ENCODE measurements around the gene PPP1R37.
A peak's percentile ranks its signal among the peaks of the same experiment; 100 is the strongest.

Gene PPP1R37

DNA sequence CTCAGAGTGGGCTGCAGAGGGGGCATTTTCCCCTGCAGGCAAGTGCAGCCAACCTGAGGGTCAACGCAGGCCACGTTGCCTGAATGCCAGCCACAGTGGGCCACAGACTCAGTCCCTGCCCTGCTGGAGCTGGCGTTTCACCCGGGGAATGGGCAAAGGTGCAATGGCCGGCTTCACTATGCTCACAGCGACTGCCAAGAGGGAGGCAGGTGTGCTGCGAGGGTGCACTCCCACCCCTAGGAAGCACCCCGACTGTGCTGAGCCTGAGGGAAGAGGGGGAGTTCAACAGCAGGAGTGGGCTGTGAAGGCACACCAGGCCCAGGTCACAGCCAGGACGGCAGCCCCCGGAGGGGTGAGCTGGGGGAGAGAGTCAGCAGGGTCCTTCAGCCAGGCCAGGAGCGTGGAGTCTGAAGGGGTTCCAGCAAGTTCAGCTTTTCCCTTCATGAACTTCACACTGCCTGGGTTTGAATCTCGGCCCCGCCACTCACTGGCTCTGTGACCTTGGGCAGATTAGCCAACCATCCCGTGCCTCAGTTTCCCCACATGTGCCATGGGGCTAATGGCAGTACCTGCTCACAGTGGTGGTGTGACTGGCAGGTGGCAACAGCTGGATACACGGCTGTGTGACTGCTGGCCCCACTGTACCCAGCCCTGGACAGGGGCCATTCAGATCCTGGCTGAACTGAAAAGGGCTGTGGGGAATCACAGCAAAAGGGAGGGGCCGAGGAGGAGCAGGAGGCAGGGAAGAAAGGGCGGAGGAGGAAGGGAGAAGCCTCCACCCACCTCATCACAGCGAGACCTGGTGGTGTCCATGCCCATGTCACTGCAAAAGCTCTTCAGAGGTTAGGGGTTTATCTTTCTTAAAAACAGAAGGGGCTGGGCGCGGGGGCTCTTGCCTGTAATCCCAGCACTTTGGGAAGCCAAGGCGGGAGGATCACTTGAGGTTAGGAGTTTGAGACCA, 77.4 kb downstream of the PPP1R37 start:
- Histone ChIP-seq H3K9ac (ENCODE audit: low read depth, low read length) (no peak overlapping the region), H3K9me3 (ENCODE audit: control insufficient read depth, insufficient read depth, low read length) (no peaks in the 10 kb centered on the region), H3K4me1 (ENCODE audit: insufficient read depth, low read length) (peaks cover 14% of the 10 kb centered on the region; the same call in 1 of the 2 replicates)

DNA sequence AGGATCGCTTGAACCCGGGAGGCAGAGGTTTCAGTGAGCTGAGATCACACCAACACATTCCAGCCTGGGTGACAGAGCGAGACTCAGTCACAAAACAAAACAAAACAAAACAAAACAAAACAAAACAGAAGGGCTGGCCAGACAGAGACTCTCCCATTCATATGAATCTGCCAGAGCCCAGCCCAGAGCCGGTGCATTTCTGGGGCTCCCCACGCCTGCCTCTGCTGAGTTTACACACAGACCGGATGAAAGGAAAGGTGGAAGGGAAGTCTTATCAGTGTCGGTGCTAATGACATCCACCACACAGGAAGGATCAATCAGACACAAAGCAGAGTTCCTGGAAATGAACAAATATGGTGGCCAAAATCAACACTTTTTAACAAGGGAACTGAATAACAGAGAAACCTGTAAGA, 78.2 kb downstream of the PPP1R37 start:
- Histone ChIP-seq H3K4me1 (ENCODE audit: insufficient read depth, low read length) (peaks cover 14% of the 10 kb centered on the region; the same call in 1 of the 2 replicates), H3K9me3 (ENCODE audit: control insufficient read depth, insufficient read depth, low read length) (no peaks in the 10 kb centered on the region), H3K36me3 (ENCODE audit: insufficient read depth, low read length) (no peaks in the 10 kb centered on the region), H3K9ac (ENCODE audit: low read depth, low read length) (no peak overlapping the region)

More for the DNA sequence above, 77.4 kb downstream of the PPP1R37 start:
- no peaks in the 10 kb centered on the region for H3K36me3 ChIP-seq (ENCODE audit: insufficient read depth, low read length)

- Histone ChIP-seq H3K36me3 (ENCODE audit: insufficient read depth, low read length) (no peaks in the 10 kb centered on the region), H3K4me1 (ENCODE audit: insufficient read depth, low read length) (peaks cover 7% of the 10 kb centered on the region; the same call in 1 of the 2 replicates), H3K9me3 (ENCODE audit: control insufficient read depth, insufficient read depth, low read length) (no peaks in the 10 kb centered on the region), H3K9ac (ENCODE audit: low read depth, low read length) (no peak overlapping the region)
These were observed 79.2 kb downstream of the PPP1R37 start for GRCh38 chr19:45172173-45172572.

- Histone ChIP-seq H3K9ac (ENCODE audit: low read depth, low read length) (no peak overlapping the region), H3K4me1 (ENCODE audit: insufficient read depth, low read length) (peaks cover 6% of the 10 kb centered on the region; the same call in 1 of the 2 replicates), H3K9me3 (ENCODE audit: control insufficient read depth, insufficient read depth, low read length) (no peaks in the 10 kb centered on the region), H3K36me3 (ENCODE audit: insufficient read depth, low read length) (no peaks in the 10 kb centered on the region)
These were observed 79.7 kb downstream of the PPP1R37 start for GRCh38 chr19:45172611-45173208.

DNA sequence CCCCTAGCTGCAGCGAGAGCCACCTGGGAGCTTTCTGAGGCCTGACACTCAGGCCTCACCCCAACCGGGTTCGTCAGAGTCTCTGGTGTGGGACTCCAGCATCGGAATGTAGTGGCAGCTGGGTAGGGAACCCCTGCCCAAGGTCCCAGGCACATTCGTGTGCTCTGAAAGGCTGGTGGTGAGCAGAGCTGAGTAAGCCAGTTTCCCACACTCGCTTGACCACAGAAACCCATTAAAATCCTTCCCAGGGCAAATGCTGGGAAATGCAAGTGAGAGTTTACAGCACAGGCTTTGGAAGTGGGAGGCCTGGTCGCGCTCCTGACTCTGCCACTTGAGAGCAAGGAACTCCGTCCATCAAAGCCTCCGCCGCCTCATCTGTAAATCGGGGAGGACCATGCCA, 80.8 kb downstream of the PPP1R37 start:
- H3K4me1 ChIP-seq (ENCODE audit: insufficient read depth, low read length), result peaks cover 6% of the 10 kb centered on the region; the same call in 1 of the 2 replicates
- no peaks in the 10 kb centered on the region for H3K36me3 ChIP-seq (ENCODE audit: insufficient read depth, low read length)
- H3K9ac ChIP-seq (ENCODE audit: low read depth, low read length), result no peak overlapping the region
- no peaks in the 10 kb centered on the region for H3K9me3 ChIP-seq (ENCODE audit: control insufficient read depth, insufficient read depth, low read length)

DNA sequence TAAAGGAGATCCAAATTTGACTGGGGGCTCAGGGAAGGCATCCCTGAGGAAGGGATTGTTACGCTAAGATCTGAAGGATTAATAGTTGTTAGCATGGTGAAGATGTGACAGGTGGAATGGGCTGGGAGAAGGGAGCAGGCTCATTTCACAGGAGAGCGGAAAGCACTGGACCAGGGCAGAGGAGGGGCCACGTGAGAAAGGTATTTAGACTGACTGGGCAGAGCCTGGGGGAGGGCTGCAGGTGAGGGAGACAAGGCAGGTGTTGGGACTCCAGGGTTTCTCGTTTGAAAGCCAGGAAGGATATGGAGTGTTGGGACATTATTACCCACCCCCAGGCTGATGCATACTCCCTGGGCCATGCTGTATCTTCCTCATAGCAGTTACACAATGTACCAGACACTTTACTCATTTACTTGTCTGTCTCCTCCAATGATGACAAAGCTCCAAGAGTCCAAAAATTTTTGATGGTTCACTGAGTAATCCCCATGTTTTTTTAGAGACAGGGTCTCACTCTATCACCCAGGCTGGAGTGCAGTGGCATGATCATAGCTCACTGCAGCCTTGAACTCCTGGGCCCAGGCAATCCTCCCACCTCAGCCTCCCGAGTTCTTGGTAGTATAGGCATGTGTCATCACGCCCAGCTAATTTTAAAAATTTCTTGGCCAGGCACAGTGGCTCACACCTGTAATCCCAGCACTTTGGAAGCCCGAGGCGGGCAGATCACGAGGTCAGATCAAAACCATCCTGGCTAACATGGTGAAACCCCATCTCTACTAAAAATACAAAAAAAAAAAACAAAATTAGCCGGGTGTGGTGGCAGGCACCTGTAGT, 82.8 kb downstream of the PPP1R37 start:
- Histone ChIP-seq H3K9ac (ENCODE audit: low read depth, low read length) (no peak overlapping the region), H3K36me3 (ENCODE audit: insufficient read depth, low read length) (no peaks in the 10 kb centered on the region), H3K9me3 (ENCODE audit: control insufficient read depth, insufficient read depth, low read length) (no peaks in the 10 kb centered on the region), H3K4me1 (ENCODE audit: insufficient read depth, low read length) (peaks cover 6% of the 10 kb centered on the region; the same call in 1 of the 2 replicates)

DNA sequence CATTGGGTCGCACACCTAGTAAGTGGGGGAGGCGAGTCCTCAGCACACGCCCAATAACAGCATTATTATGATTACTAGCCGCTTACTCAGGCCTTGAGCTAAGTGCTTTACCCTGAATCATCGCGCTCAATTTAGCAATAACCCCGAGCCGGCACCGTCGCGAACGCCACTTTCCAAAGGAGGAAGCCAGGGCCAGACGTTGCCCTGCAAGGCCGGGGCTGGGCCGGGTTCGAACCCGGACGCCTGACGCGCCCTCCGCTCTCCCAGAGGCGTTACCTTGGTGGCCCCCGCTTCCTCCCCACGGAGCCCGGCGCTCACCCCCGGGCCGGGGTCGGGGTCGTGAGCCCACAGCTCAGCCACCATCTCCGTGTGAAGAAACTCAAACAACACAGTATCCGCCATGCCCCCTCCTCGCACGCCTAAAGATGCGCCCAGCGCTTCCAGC, 84.9 kb downstream of the PPP1R37 start, which contains the start of gene TRAPPC6A:
TSS of gene TRAPPC6A (minus strand) at position 421 of the 445 bp plus-strand sequence. CDS start at position 402, 19 bp downstream.
- no peaks in the 10 kb centered on the region; the same call in 1 of the 2 replicates for H3K36me3 ChIP-seq (ENCODE audit: insufficient read depth, low read length)
- peak within 1 kb of the TSS; percentile 93 for H3K9ac ChIP-seq (ENCODE audit: low read depth, low read length)
- no peaks in the 10 kb centered on the region for H3K9me3 ChIP-seq (ENCODE audit: control insufficient read depth, insufficient read depth, low read length)
- no peaks in the 10 kb centered on the region; the same call in 1 of the 2 replicates for H3K4me1 ChIP-seq (ENCODE audit: insufficient read depth, low read length)

- Histone ChIP-seq H3K36me3 (ENCODE audit: insufficient read depth, low read length) (no peaks in the 10 kb centered on the region; the same call in 1 of the 2 replicates), H3K9ac (ENCODE audit: low read depth, low read length) (peak within 1 kb of the TSS; percentile 93), H3K9me3 (ENCODE audit: control insufficient read depth, insufficient read depth, low read length) (no peaks in the 10 kb centered on the region), H3K4me1 (ENCODE audit: insufficient read depth, low read length) (no peaks in the 10 kb centered on the region; the same call in 1 of the 2 replicates)
These were observed 85.5 kb downstream of the PPP1R37 start, which contains the start of gene BLOC1S3 for GRCh38 chr19:45178262-45179071. BLOC1S3 (plus strand) TSS chr19:45178784; CDS start chr19:45179297, 513 bp downstream.

GRCh38 chr19:45179072-45179891, 86.3 kb downstream of the PPP1R37 start:
- no peaks in the 10 kb centered on the region; the same call in 1 of the 2 replicates for H3K36me3 ChIP-seq (ENCODE audit: insufficient read depth, low read length)
- no peaks in the 10 kb centered on the region; the same call in 1 of the 2 replicates for H3K4me1 ChIP-seq (ENCODE audit: insufficient read depth, low read length)
- no peaks in the 10 kb centered on the region for H3K9me3 ChIP-seq (ENCODE audit: control insufficient read depth, insufficient read depth, low read length)
- H3K9ac ChIP-seq (ENCODE audit: low read depth, low read length), result peak overlapping the region; percentile 78

DNA sequence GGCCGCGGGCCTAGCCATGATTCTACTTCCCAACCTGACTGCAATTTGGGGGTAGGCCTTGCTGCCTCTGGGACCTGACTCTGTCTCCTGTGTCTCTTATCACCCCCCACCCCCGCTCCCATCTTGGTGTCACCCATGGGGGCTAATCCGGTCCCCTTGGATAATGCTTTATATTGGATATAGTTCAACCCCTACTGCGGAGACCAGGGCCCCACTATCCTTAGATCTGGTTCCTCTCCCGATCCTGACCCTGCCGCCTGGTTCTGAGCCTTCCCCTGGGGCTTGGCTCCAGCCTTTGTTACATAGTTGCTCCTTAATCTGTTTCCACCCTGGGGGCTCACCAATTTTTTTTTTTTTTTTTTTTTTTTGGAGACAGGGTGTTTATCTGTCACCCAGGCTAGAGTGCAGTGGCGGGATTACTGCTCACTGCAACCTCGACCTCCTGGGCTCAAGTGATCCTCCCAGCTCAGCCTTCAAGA, 87.0 kb downstream of the PPP1R37 start:
- Histone ChIP-seq H3K36me3 (ENCODE audit: insufficient read depth, low read length) (no peaks in the 10 kb centered on the region; the same call in 1 of the 2 replicates), H3K9ac (ENCODE audit: low read depth, low read length) (peak overlapping the region; percentile 78; the same call in 1 of the 2 replicates), H3K4me1 (ENCODE audit: insufficient read depth, low read length) (no peaks in the 10 kb centered on the region; the same call in 1 of the 2 replicates), H3K9me3 (ENCODE audit: control insufficient read depth, insufficient read depth, low read length) (no peaks in the 10 kb centered on the region)

DNA sequence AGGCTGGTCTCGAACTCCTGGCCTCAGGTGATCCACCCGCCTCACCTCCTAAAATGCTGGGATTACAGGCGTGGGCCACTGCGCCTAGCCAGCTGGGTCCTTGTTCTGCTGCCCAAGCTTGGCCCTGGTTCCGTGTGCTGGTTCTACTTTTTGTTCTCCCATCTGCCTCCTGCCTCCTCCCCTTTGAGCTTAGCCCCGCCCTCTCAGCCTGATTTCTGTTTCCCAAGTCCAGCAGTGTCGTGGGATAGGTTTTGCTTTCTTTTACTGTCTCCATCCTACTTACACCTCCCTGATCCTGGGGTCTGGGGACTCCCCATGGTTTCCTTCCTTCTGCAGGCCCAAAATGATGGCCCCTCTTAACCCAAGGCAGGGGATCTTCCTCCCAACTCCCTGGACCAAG, 88.0 kb downstream of the PPP1R37 start:
- H3K9ac ChIP-seq (ENCODE audit: low read depth, low read length), result no peak overlapping the region
- no peaks in the 10 kb centered on the region; the same call in 1 of the 2 replicates for H3K4me1 ChIP-seq (ENCODE audit: insufficient read depth, low read length)
- no peaks in the 10 kb centered on the region for H3K9me3 ChIP-seq (ENCODE audit: control insufficient read depth, insufficient read depth, low read length)
- H3K36me3 ChIP-seq (ENCODE audit: insufficient read depth, low read length), result no peaks in the 10 kb centered on the region; the same call in 1 of the 2 replicates

DNA sequence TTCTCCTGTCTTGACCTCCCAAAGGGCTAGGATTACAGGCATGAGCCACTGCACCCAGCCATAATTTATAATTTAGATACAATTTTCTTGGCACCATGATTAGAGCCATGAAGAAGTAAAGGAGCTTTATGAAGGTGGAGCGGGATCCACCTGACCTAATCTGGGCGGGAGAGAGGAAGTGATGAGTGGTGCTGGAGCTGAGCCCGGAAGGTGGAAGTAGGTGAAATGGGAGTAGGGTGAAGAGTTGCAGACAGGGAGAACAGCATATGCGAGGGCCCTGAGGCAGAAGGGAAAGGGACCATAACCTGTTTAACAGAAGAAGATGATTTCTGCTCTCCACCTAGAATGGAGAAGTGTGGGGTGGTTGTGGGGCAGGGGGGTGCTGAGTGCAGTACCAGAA, 89.8 kb downstream of the PPP1R37 start:
- Histone ChIP-seq H3K4me1 (ENCODE audit: insufficient read depth, low read length) (no peaks in the 10 kb centered on the region; the same call in 1 of the 2 replicates), H3K36me3 (ENCODE audit: insufficient read depth, low read length) (no peaks in the 10 kb centered on the region; the same call in 1 of the 2 replicates)

More for the DNA sequence above, 89.8 kb downstream of the PPP1R37 start:
- no peak overlapping the region for H3K9ac ChIP-seq (ENCODE audit: low read depth, low read length)
- no peaks in the 10 kb centered on the region for H3K9me3 ChIP-seq (ENCODE audit: control insufficient read depth, insufficient read depth, low read length)
